ENCODE data around the gene NFATC2. TPM values are rescaled to one million over a fixed set of nuclear protein-coding genes. Genes with fewer than 3 reads are reported as not detected.
A peak's percentile ranks its signal among the peaks of the same experiment; 100 is the strongest.

Gene NFATC2
- total and polyA plus RNA-seq, 2 of the 4 experiments (the other 2 are of a cell fraction): 0.18 to 0.38 TPM

- TF ChIP-seq CEBPB (IDR thresholded peaks at IDR 0.05; ENCODE audit: low read depth, low read length) (no peak), POLR2A (IDR thresholded peaks at IDR 0.05; ENCODE audit: low read depth, low read length) (no peak), MXI1 (IDR thresholded peaks at IDR 0.05; ENCODE audit: borderline replicate concordance, low read depth, low read length) (no peak), ELK1 (IDR thresholded peaks at IDR 0.05; ENCODE audit: borderline replicate concordance, low read depth, low read length) (no peak)
- peak overlapping the region; percentile 96; the same call in 1 of the 2 replicates for H2BK120ac ChIP-seq (ENCODE audit: low read depth, low read length)
- H3K79me1 ChIP-seq (ENCODE audit: low read depth in 1 of 2, low read length in 2 of 2): peaks cover 0 to 32% of the 10 kb centered on the region in 2 experiments; a peak in 2 of 4 replicates
- peak overlapping the region; percentile 98 for H2AK5ac ChIP-seq (ENCODE audit: low read depth, low read length)
- no peak overlapping the region for H2AFZ ChIP-seq (replicated peaks; ENCODE audit: low read length, poor library complexity)
- no peaks in the 10 kb centered on the region for H3K36me3 ChIP-seq (ENCODE audit: control insufficient read depth, insufficient read depth, low read length)
- WGBS, 2 experiments (ENCODE audit: extremely low coverage in 2 of 2, insufficient read length in 1 of 2): 90% methylated on average over 2 of the region's 3 CpGs; no CpG with 5 or more reads in 1 of the 2 experiments
- no peaks in the 10 kb centered on the region for H3K9me3 ChIP-seq (ENCODE audit: control insufficient read depth, insufficient read depth, low read length)
- no peak overlapping the region; the same call in 1 of the 2 replicates for H3K18ac ChIP-seq (ENCODE audit: low read depth, low read length)
- H4K8ac ChIP-seq (ENCODE audit: low read depth in 2 of 2, low read length in 2 of 2): peak overlapping the region; percentile 62 to 83; a peak in 2 of 4 replicates
- peak overlapping the region; percentile 85 for H2BK20ac ChIP-seq (ENCODE audit: low read depth, low read length)
- no peak overlapping the region for H3K9ac ChIP-seq (ENCODE audit: low read depth, low read length)
- peak overlapping the region; percentile 96; the same call in 2 of the 3 replicates for H2BK15ac ChIP-seq (ENCODE audit: low read depth, low read length)
- intact Hi-C loops (cut with micrococcal nuclease): no loop called here
- ChIA-PET CTCF (no interaction called here), POLR2A (ENCODE audit: unreplicated experiment) (no interaction called here)
- no peaks in the 10 kb centered on the region for H4K20me1 ChIP-seq (ENCODE audit: insufficient read depth, low read length)
- peaks cover 42% of the 10 kb centered on the region for H3K9me1 ChIP-seq (ENCODE audit: insufficient read depth, low read length)
- no peak overlapping the region for H4K5ac ChIP-seq (ENCODE audit: low read depth, low read length)
- H2BK5ac ChIP-seq (ENCODE audit: low read depth, low read length, poor library complexity, severe bottlenecking): no peak overlapping the region
- in situ Hi-C loops (cut with MboI; ENCODE audit: low sequenced_read_pairs): no loop called here
- peaks cover 21% of the 10 kb centered on the region for H3K4me1 ChIP-seq (ENCODE audit: control insufficient read depth, insufficient read depth, low read length)
- H3K27ac ChIP-seq (ENCODE audit: insufficient read depth, low read length): no peak overlapping the region
- no peaks in the 10 kb centered on the region for H3K27me3 ChIP-seq (ENCODE audit: control insufficient read depth, insufficient read depth, low read length)
- dilution Hi-C loops (cut with HindIII; ENCODE audit: low sequenced_read_pairs, unreplicated experiment): no loop called here
- no peak overlapping the region for H3K4me3 ChIP-seq (ENCODE audit: insufficient read depth, low read depth, low read length)
- no peak overlapping the region for H3K4me2 ChIP-seq (ENCODE audit: low read depth, low read length)
- ATAC-seq (ENCODE audit: low read depth) (no peak), DNase-seq (no peak)
- peak overlapping the region; percentile 86; the same call in 1 of the 2 replicates for H4K91ac ChIP-seq (ENCODE audit: insufficient read depth, low read depth, low read length)
- no peak overlapping the region for H3K23ac ChIP-seq (ENCODE audit: low read depth, low read length)
- H2AK9ac ChIP-seq (replicated peaks; ENCODE audit: low read depth, low read length, poor library complexity): no peak overlapping the region
- H3K14ac ChIP-seq (replicated peaks; ENCODE audit: low read depth, low read length): no peak overlapping the region
- no TSS peak for BruUV-seq (replicated peaks)
- no peak overlapping the region for H3K56ac ChIP-seq (ENCODE audit: extremely low read depth, insufficient read depth, low read length)
- H3K4ac ChIP-seq (ENCODE audit: low read depth, low read length): peak overlapping the region; percentile 89; the same call in 1 of the 2 replicates
These were observed 184.3 kb downstream of the NFATC2 start for GRCh38 chr20:51358032-51358724.

All from IMR-90 (cell line).